Esophagus muscularis mucosa (tissue), 3 donors: ENCODE results near the gene CHKA.
"Not testable (repeated sequence)": the region's sequence is repeated elsewhere in the genome, so short reads cannot be mapped to it uniquely, and the experiment has no call there.

Experiments
- CTCF ChIP-seq, 3 experiments: fragments of 200-600 bp in 2 of 3; fragments of 450-650 bp in 1 of 3; sonication (generic) in 2 of 3; IDR thresholded peaks; one replicate each; pipeline ENCODE4 v1.5.1; 2017 to 2019; ENCODE audit warnings: antibody characterized with exemption in 3 of 3, mild to moderate bottlenecking in 2 of 3, moderate library complexity in 1 of 3
- POLR2A ChIP-seq: fragments of 450-650 bp; IDR thresholded peaks from one replicate; pipeline ENCODE4 v1.6.1; 2017; ENCODE audit warnings: antibody characterized with exemption, moderate library complexity, mild to moderate bottlenecking, low read depth
- POLR2AphosphoS5 ChIP-seq, 2 donors: sonication (generic); formaldehyde crosslinking; IDR thresholded peaks; one replicate each; pipeline ENCODE4 v1.6.1; 2017; ENCODE audit warnings: antibody characterized with exemption in 2 of 2

GRCh38 chr11:68092946-68093345, 28.2 kb downstream of the CHKA start:
- TF ChIP-seq CTCF (IDR thresholded peaks at IDR 0.05); POLR2A; POLR2AphosphoS5 (IDR thresholded peaks at IDR 0.05): not testable (repeated sequence)
